Parathyroid adenoma (tissue), 2 donors: ENCODE data around the gene TRAPPC2B.

Experiments used
- H2AFZ ChIP-seq: fragments of 300-600 bp; sonication (generic); one replicate; pipeline ENCODE4 v1.7.0; 2017; ENCODE audit warnings: antibody characterized with exemption, mild to moderate bottlenecking
- H3K27ac ChIP-seq: fragments of 300-600 bp; sonication (generic); one replicate; pipeline ENCODE4 v1.7.0; 2017
- H3K27me3 ChIP-seq: fragments of 300-600 bp; sonication (generic); one replicate; pipeline ENCODE4 v1.7.0; 2017; ENCODE audit warnings: low read length; ENCODE audit not compliant: control insufficient read depth, insufficient read depth
- H3K36me3 ChIP-seq: fragments of 300-600 bp; sonication (generic); one replicate; pipeline ENCODE4 v1.7.0; 2017; ENCODE audit warnings: low read length; ENCODE audit not compliant: control insufficient read depth, insufficient read depth
- H3K4me1 ChIP-seq: fragments of 300-600 bp; sonication (generic); one replicate; pipeline ENCODE4 v1.7.0; 2017; ENCODE audit warnings: control low read depth
- H3K4me2 ChIP-seq: fragments of 300-600 bp; sonication (generic); one replicate; pipeline ENCODE4 v1.7.0; 2017; ENCODE audit warnings: low read length
- H3K4me3 ChIP-seq: fragments of 300-600 bp; sonication (generic); one replicate; pipeline ENCODE4 v1.7.0; 2017; ENCODE audit warnings: low read depth, low read length
- H3K79me2 ChIP-seq: fragments of 300-600 bp; sonication (generic); one replicate; pipeline ENCODE4 v1.7.0; 2017; ENCODE audit warnings: control low read depth
- H3K9ac ChIP-seq: fragments of 300-600 bp; sonication (generic); one replicate; pipeline ENCODE4 v1.7.0; 2017; ENCODE audit warnings: mild to moderate bottlenecking
- H3K9me3 ChIP-seq: fragments of 300-600 bp; sonication (generic); one replicate; pipeline ENCODE4 v1.7.0; 2017; ENCODE audit warnings: low read length; ENCODE audit not compliant: control insufficient read depth
- TF ChIP-seq, protein P1 (sequence below): fragments of 300-600 bp; sonication (generic); IDR thresholded peaks from one replicate; pipeline ENCODE4 v1.7.0; 2017; ENCODE audit warnings: antibody characterized with exemption, mild to moderate bottlenecking
- donor health status: primary hyperparathyroidism.

The TRAPPC2B gene

DNA sequence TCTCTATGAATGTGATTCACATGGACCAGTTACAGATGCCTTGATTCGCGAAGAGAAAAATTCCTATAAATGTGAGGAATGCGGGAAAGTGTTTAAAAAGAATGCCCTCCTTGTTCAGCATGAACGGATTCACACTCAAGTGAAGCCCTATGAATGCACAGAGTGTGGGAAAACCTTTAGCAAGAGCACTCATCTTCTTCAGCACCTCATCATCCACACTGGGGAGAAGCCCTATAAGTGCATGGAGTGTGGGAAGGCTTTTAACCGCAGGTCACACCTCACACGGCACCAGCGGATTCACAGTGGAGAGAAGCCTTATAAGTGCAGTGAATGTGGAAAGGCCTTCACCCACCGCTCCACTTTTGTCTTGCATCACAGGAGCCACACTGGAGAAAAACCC is 35.4 kb upstream of the TRAPPC2B start:
- Histone ChIP-seq H3K9me3 (no peaks in the 10 kb centered on the region), H2AFZ (no peak overlapping the region), H3K4me2 (no peak overlapping the region), H3K36me3 (no peaks in the 10 kb centered on the region), H3K27me3 (no peaks in the 10 kb centered on the region), H3K27ac (no peak overlapping the region), H3K4me3 (no peak overlapping the region), H3K79me2 (peaks cover 8% of the 10 kb centered on the region), H3K4me1 (no peaks in the 10 kb centered on the region), H3K9ac (no peak overlapping the region)
- TF ChIP-seq, protein P1, sequence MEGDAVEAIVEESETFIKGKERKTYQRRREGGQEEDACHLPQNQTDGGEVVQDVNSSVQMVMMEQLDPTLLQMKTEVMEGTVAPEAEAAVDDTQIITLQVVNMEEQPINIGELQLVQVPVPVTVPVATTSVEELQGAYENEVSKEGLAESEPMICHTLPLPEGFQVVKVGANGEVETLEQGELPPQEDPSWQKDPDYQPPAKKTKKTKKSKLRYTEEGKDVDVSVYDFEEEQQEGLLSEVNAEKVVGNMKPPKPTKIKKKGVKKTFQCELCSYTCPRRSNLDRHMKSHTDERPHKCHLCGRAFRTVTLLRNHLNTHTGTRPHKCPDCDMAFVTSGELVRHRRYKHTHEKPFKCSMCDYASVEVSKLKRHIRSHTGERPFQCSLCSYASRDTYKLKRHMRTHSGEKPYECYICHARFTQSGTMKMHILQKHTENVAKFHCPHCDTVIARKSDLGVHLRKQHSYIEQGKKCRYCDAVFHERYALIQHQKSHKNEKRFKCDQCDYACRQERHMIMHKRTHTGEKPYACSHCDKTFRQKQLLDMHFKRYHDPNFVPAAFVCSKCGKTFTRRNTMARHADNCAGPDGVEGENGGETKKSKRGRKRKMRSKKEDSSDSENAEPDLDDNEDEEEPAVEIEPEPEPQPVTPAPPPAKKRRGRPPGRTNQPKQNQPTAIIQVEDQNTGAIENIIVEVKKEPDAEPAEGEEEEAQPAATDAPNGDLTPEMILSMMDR, result no peak

DNA sequence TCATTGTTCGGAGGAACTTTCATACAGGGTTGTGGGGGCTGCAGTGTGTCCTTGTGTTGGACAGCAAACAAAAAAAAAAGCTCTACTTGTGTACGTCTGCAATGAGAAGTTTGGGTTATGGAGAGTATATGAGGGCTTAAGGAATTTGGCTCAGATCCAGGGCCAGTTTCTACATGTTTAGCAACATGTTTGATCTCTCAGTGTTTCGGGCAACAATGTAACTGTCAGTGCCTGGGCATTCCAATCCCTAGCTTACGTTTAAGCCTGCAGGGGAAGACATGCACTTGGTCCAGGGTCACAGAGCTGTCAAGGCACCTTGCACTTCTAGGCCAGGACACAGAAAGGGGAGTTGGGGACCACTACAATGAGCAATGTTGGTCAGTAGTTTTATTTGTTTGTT is 29.2 kb upstream of the TRAPPC2B start:
- Histone ChIP-seq H3K4me3 (no peak overlapping the region), H3K9me3 (no peaks in the 10 kb centered on the region), H2AFZ (no peak overlapping the region), H3K4me2 (no peak overlapping the region), H3K27ac (no peak overlapping the region), H3K4me1 (peaks cover 3% of the 10 kb centered on the region), H3K27me3 (no peaks in the 10 kb centered on the region), H3K79me2 (no peaks in the 10 kb centered on the region), H3K9ac (no peak overlapping the region), H3K36me3 (no peaks in the 10 kb centered on the region)
- TF ChIP-seq, protein P1, result no peak

DNA sequence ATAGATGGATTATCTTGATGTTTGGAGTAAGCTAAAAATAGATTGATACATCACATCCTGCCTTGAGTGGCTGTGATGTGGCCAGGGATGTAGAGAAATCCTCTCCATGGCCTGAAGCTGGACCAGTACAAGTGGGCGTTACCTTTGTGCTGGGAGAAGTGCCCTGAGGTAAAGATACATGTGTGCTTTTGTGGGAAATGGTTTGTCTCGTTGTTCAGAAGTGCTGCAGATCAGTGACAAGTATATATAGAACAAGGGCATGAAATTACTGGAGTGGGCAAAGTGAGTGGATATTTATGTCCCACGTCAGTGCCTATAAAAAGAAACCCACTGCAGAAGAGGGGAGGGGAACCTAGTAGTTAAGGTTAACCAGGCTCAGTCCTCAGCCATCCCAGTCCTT is 24.5 kb upstream of the TRAPPC2B start:
- H3K36me3 ChIP-seq, result no peaks in the 10 kb centered on the region
- no peaks in the 10 kb centered on the region for H3K79me2 ChIP-seq
- H3K4me3 ChIP-seq, result no peak overlapping the region
- H3K9me3 ChIP-seq, result no peaks in the 10 kb centered on the region
- no peak overlapping the region for H3K9ac ChIP-seq
- no peak overlapping the region for H3K4me2 ChIP-seq
- H3K27ac ChIP-seq, result no peak overlapping the region
- H3K27me3 ChIP-seq, result no peaks in the 10 kb centered on the region
- no peak overlapping the region for H2AFZ ChIP-seq
- TF ChIP-seq, protein P1, result no peak
- peaks cover 3% of the 10 kb centered on the region for H3K4me1 ChIP-seq

DNA sequence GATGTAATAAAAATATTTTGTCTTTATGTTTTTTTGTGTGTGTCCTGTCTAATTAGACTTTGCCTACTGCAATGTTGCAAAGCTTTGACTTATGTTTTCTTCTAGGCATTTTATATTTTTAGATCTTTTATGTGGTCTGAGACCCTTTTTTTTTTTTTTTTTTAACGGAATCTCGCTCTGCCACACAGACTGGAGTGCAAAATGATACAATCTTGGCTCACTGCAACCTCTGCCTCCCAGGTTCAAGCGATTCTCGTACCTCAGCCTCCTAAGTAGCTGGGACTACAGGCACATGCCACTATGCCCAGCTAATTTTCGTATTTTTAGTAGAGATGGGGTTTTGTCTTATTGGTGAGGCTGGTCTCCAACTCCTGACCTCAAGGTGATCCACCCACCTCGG is 20.8 kb upstream of the TRAPPC2B start:
- Histone ChIP-seq H3K9me3 (no peaks in the 10 kb centered on the region), H3K27ac (no peak overlapping the region), H3K9ac (no peak overlapping the region), H3K36me3 (no peaks in the 10 kb centered on the region), H3K4me1 (peaks cover 3% of the 10 kb centered on the region), H3K79me2 (no peaks in the 10 kb centered on the region), H2AFZ (no peak overlapping the region), H3K4me2 (no peak overlapping the region), H3K4me3 (no peak overlapping the region), H3K27me3 (no peaks in the 10 kb centered on the region)
- TF ChIP-seq, protein P1, result no peak

- Histone ChIP-seq H3K4me1 (no peaks in the 10 kb centered on the region), H3K27me3 (no peaks in the 10 kb centered on the region), H3K36me3 (no peaks in the 10 kb centered on the region), H3K9ac (no peak overlapping the region), H3K9me3 (no peaks in the 10 kb centered on the region), H3K79me2 (peaks cover 23% of the 10 kb centered on the region), H2AFZ (no peak overlapping the region), H3K4me3 (no peak overlapping the region), H3K4me2 (no peak overlapping the region), H3K27ac (no peak overlapping the region)
- TF ChIP-seq, protein P1, result no peak
Observed at GRCh38 chr19:57348136-57348535, 15.2 kb upstream of the TRAPPC2B start.
